NB4 (cell line): ENCODE data around the gene PHF8.

ENCODE experiments used
- CTCF ChIP-seq: IDR thresholded peaks from one replicate; pipeline ENCODE4 v1.5.1; 2012; ENCODE audit warnings: low read depth, low read length
- POLR2A ChIP-seq: IDR thresholded peaks from 2 replicates; pipeline ENCODE4 v1.6.1; 2011; ENCODE audit warnings: mild to moderate bottlenecking; ENCODE audit not compliant: insufficient read length; ENCODE audit errors: extremely low read depth

GRCh38 chrX:54044877-54045338, 635 bp upstream of the PHF8 start:
- no peak for TF ChIP-seq CTCF
- TF ChIP-seq POLR2A: peak; percentile 35
